Left hindlimb (tissue), 1 donor: ENCODE measurements around the gene SYNGR1.
"Not testable (repeated sequence)": the region's sequence is repeated elsewhere in the genome, so short reads cannot be mapped to it uniquely, and the experiment has no call there.

Experiments used
- DNase-seq: peaks from one replicate; pipeline ENCODE4 v3.0.0-alpha.2; 2018

The SYNGR1 gene

GRCh38 chr22:39351689-39352214, 2.0 kb downstream of the SYNGR1 start:
- DNase-seq = no peak

- no peak for DNase-seq
Measured at GRCh38 chr22:39352306-39352891, 2.6 kb downstream of the SYNGR1 start.

GRCh38 chr22:39353346-39353745, 3.6 kb downstream of the SYNGR1 start:
- DNase-seq = no peak

GRCh38 chr22:39355080-39355479, 5.3 kb downstream of the SYNGR1 start:
- no peak for DNase-seq

GRCh38 chr22:39355805-39356204, 6.0 kb downstream of the SYNGR1 start:
- not testable (repeated sequence) for DNase-seq

- no peak for DNase-seq
Measured at GRCh38 chr22:39356464-39356863, 6.7 kb downstream of the SYNGR1 start.

GRCh38 chr22:39357110-39358108, 7.6 kb downstream of the SYNGR1 start:
- not testable (repeated sequence) for DNase-seq

- not testable (repeated sequence) for DNase-seq
Measured at GRCh38 chr22:39358197-39358596, 8.4 kb downstream of the SYNGR1 start.

GRCh38 chr22:39359659-39360195, 9.9 kb downstream of the SYNGR1 start:
- DNase-seq = no peak

- DNase-seq = no peak
Measured at GRCh38 chr22:39360242-39360641, 10.5 kb downstream of the SYNGR1 start.

- DNase-seq = no peak
Measured at GRCh38 chr22:39360674-39361413, 11.1 kb downstream of the SYNGR1 start.

GRCh38 chr22:39361496-39361895, 11.7 kb downstream of the SYNGR1 start:
- no peak for DNase-seq

GRCh38 chr22:39362271-39362670, 12.5 kb downstream of the SYNGR1 start:
- DNase-seq = no peak

- DNase-seq = no peak
Measured at GRCh38 chr22:39362932-39363331, 13.1 kb downstream of the SYNGR1 start.

GRCh38 chr22:39363751-39364515, 14.1 kb downstream of the SYNGR1 start:
- DNase-seq = no peak

- no peak for DNase-seq
Measured at GRCh38 chr22:39364714-39365491, 15.1 kb downstream of the SYNGR1 start.

GRCh38 chr22:39365492-39365780, 15.6 kb downstream of the SYNGR1 start:
- DNase-seq = no peak

GRCh38 chr22:39367035-39367434, 17.2 kb downstream of the SYNGR1 start:
- DNase-seq = no peak

- no peak for DNase-seq
Measured at GRCh38 chr22:39368461-39368911, 18.7 kb downstream of the SYNGR1 start.

GRCh38 chr22:39369186-39369585, 19.4 kb downstream of the SYNGR1 start:
- no peak for DNase-seq

GRCh38 chr22:39369586-39369985, 19.8 kb downstream of the SYNGR1 start:
- no peak for DNase-seq
